ENCODE results near the gene RBBP8NL.

Gene RBBP8NL

GRCh38 chr20:62449951-62450691, 22.8 kb upstream of the RBBP8NL start:
- no peak for DNase-seq
- no peaks in the 10 kb centered on the region for H3K27me3 ChIP-seq (ENCODE audit: insufficient read depth, low read depth, severe bottlenecking)
- TF ChIP-seq CTCF (IDR thresholded peaks at IDR 0.05; ENCODE audit: low read depth, low read length): no peak

DNA sequence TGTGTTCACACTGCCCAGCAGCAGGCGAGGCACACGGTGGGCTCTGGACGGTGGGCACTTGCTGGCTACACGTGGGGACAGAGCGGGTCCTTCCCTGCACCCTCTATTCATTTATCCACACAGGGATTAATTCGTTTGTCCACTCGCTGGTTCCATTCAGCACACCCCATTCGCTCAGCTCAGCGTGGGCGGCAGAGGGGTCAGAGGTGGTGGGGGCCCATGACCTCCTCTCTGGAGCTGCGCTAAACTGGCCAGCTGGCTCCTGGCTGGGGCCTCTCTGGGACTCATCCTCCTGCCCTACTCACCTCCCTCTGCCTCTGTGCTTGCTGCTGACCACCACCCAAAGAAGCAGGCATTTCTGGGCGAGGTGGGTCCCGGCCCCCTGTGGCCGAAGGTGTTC, 21.4 kb upstream of the RBBP8NL start:
- Histone ChIP-seq H3K4me3 (ENCODE audit: low read depth, low read length) (no peak overlapping the region), H3K27ac (no peak overlapping the region), H3K27me3 (ENCODE audit: insufficient read depth, low read depth, severe bottlenecking) (no peaks in the 10 kb centered on the region), H3K9me3 (ENCODE audit: severe bottlenecking) (peaks cover 1% of the 10 kb centered on the region), H3K36me3 (no peaks in the 10 kb centered on the region)
- TF ChIP-seq CTCF (IDR thresholded peaks at IDR 0.05; ENCODE audit: low read depth, low read length): no peak
- no peak for DNase-seq

More at GRCh38 chr20:62449951-62450691, 22.8 kb upstream of the RBBP8NL start:
- Histone ChIP-seq H3K9me3 (ENCODE audit: severe bottlenecking) (no peaks in the 10 kb centered on the region), H3K27ac (no peak overlapping the region), H3K36me3 (no peaks in the 10 kb centered on the region), H3K4me3 (ENCODE audit: low read depth, low read length) (no peak overlapping the region)

- no peak for TF ChIP-seq CTCF (IDR thresholded peaks at IDR 0.05; ENCODE audit: low read depth, low read length)
- peaks cover 4% of the 10 kb centered on the region for H3K9me3 ChIP-seq (ENCODE audit: severe bottlenecking)
- no peak for DNase-seq
- H3K27me3 ChIP-seq (ENCODE audit: insufficient read depth, low read depth, severe bottlenecking): no peaks in the 10 kb centered on the region
- no peak overlapping the region for H3K27ac ChIP-seq
- no peaks in the 10 kb centered on the region for H3K36me3 ChIP-seq
- no peak overlapping the region for H3K4me3 ChIP-seq (ENCODE audit: low read depth, low read length)
Observed at GRCh38 chr20:62448038-62448437, 20.7 kb upstream of the RBBP8NL start.

DNA sequence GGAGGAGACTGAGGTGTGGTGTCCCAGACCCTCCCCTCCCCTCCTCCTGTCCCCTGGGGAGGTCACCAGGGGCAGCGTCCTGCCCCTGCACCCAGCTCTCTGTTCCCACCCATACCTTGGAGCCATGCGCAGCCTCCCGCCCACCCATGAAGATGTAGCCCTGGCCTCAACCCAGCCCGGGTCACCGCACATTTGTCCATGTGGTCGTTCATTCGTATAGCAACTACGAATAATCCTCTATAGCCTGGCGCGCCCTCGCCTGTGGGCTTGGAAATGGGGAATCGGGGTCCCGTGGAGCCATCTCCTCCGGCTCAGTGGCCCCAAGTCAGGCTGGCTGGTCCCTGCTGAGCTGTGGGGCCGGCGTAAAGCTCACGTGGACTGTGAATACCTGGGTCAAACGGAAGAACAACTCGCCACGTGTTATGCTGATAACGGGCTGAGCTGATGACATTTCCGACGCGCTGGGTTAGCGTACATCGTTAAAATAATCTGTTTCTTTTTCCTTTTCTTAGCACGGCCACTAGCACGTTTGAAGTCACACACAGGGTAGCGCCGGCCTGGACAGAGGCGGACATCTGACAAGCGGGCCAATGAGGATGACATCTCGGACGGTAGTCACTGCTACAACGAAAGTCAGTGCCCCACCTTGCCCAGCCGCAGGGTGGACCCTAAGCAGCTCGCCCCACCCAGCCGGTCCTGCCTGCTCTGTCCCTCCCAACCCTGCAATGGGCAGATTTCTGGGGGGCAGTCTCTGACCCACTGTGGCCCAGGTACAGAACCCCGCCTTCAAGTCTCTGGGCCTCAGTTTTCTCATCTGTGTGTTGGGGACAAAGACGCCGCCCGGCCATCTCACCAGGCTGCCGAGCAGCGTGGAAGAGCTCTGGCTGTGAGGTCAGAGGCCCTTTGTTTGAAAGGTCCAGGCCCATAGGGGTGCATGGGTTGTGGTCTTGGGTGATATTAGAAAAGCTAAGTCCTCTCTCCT, 19.8 kb upstream of the RBBP8NL start:
- Histone ChIP-seq H3K36me3 (no peaks in the 10 kb centered on the region), H3K9me3 (ENCODE audit: severe bottlenecking) (peaks cover 4% of the 10 kb centered on the region), H3K27ac (no peak overlapping the region), H3K4me3 (ENCODE audit: low read depth, low read length) (no peak overlapping the region), H3K27me3 (ENCODE audit: insufficient read depth, low read depth, severe bottlenecking) (no peaks in the 10 kb centered on the region)
- no peak for TF ChIP-seq CTCF (IDR thresholded peaks at IDR 0.05; ENCODE audit: low read depth, low read length)
- no peak for DNase-seq

DNA sequence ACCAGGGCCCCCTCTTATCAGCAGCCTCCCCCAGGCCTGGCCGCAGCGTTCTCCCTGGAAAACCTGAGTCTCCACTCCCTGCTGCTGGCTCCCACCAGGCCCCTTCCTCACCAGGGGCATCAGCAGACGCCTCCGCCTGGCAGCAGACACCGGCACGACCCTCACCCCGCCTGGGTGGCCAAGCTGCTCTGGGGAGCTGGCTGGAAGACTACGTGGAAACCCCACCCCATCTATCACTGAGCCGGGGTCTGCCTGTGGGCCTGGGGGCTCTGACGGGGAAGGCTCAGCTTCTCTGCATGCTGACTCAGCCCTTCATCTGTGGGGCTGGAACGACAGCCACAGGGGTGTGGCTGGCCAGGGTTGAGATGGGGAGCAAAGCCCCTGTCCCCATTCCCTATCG, 19.1 kb upstream of the RBBP8NL start:
- H3K27ac ChIP-seq: no peak overlapping the region
- H3K4me3 ChIP-seq (ENCODE audit: low read depth, low read length): no peak overlapping the region
- no peaks in the 10 kb centered on the region for H3K27me3 ChIP-seq (ENCODE audit: insufficient read depth, low read depth, severe bottlenecking)
- TF ChIP-seq CTCF (IDR thresholded peaks at IDR 0.05; ENCODE audit: low read depth, low read length): no peak
- DNase-seq: no peak
- peaks cover 4% of the 10 kb centered on the region for H3K9me3 ChIP-seq (ENCODE audit: severe bottlenecking)
- no peaks in the 10 kb centered on the region for H3K36me3 ChIP-seq
